Stimulated activated CD8-positive, alpha-beta memory T cell treated with anti-CD3 and anti-CD28 coated beads, Interleukin-2, amount 100 ng/mL, for 48 hours (primary cell): ENCODE measurements around the gene S100A6.

ENCODE experiments used
- DNase-seq, 2 donors: peaks; one replicate each; pipeline ENCODE4 v3.0.0-alpha.2; 2020; ENCODE audit warnings: low read depth in 2 of 2

Gene S100A6

DNA sequence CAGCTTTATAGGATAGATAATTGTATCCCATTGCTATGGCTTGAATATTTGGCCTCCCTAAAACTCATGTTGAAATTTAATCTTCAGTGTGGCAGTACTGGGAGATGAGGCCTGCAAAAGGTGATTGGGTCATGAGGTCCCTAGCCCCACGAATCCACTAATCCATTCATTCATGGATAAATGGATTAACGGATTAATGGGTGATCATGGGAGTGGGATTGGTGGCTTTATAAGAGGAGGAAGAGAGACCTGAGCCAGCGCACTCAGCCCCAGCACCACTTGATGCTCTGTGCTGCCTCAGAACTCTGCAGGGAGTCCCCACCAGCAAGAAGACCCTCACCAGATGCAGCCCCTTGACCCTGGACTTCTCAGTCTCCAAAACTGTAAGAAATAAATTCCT is 32.0 kb downstream of the S100A6 start:
- no peak for DNase-seq

DNA sequence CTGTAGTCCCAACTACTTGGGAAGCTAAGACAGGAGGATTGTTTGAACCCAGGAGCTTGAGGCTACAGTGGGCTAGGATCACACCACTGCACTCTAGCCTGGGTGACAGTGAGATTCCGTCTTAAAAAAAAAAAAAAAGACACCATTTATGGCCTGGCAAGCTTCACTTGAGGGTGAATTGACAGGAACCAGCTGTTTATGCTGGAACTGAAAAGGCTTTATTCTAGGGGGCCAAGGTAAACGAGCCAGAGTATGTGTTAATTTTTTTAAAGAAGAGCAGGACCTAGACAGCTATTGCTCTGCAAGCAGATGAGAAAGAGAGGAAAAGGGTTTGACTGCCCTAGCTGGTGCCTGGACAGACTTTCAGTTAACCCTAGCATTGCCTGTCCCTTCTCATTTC is 37.0 kb downstream of the S100A6 start:
- DNase-seq: no peak

GRCh38 chr1:153495536-153495935 is 40.3 kb downstream of the S100A6 start:
- no peak for DNase-seq

DNA sequence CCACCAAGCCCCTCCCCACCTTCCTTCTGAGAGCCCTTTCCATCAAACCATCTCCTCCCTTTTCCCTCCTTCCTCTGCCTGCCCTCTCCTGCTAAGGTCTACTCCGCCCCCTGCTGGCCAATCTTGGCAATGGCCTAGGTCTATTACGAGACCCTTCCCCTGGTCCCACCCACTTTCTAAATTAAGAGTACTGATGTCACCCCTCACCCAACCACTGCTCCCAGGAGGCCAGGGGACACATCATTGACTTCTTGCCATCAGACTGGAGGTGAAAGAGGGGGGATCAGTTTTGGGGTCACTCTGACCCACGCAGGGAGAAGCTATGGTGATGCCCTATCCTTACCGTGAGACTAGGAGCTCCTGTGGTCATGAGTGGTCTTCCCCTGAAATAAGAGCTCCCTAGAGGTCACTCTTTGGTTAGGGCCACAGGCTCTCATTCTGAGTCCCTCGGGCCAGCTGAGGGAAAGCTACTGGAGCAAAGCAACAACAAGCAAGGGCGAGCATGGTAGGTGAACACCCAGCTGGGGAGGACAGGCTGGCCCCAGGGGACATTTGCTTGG is 40.7 kb downstream of the S100A6 start:
- peak; percentile 65 to 72 for DNase-seq

DNA sequence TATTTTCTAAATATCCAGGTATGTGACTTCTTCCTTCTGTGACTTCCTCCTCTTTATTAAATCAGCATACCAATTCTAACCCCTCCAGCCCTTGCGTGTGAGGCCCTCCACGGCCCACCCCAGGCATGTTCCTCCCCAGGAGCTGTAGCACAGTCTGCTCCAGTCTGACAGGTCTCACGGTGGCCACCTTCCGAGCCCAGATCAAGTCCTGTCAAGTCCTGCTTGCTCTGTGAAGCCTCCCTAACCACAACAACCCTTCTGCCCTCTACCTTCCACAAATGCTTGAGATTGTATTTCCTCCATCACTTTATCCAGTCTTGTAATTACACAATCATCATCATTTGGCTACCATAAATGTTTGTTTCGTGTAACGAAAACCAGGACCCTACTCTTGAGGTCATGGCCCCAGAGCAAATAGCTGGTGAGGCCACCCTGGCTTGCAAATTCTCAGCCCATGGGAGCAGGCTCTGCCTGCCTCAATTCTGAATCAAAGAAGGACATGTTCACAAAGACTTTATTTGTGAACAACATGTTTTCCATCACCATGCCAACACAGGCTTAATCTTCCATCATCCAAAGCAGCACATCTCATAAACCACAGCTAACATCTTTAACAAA is 42.3 kb downstream of the S100A6 start:
- DNase-seq: no peak

DNA sequence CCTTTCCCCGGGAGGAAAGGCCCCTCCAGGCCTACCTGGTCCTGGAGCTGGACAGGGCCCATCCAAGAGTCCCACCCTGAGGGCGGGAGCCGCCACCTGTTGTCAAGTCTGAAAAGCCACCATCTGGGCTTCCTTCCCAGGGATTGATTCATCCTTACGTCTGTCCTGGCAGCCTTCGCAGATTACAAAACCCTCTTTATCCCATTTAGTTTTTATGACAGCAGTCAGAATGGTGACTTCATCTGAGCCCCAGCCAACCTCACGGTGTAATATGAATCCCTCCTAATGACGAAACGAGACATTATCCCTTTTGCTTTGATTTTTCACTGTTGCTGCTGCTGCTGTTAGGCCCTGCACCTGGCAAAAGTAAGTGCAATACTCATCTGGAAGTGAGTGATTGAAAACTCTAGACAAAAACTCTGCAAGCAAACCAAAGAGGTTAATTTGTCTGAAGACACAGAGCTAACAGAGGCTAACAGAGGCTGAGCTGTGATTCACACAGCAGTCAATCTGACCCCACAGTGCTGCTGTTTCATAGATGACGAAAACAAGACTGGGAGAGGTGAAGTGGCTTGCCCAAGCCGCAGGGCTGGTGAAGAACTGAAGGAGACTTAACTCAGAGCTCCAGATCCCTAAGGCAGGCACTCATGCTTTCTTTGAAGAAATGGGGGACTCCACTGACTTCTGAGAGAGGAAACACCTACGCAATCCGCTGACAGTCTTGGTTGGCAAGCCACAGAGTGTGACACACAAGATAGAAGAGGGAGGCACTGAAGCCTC is 45.3 kb downstream of the S100A6 start:
- DNase-seq: no peak

- no peak for DNase-seq
These were observed 47.1 kb downstream of the S100A6 start for GRCh38 chr1:153488731-153489130.

- DNase-seq: no peak
These were observed 48.1 kb downstream of the S100A6 start for GRCh38 chr1:153487707-153488106.

- no peak for DNase-seq
These were observed 49.9 kb downstream of the S100A6 start for GRCh38 chr1:153485863-153486262.
